ENCODE results near the gene TSBP1. TPM values are rescaled to one million over a fixed set of nuclear protein-coding genes. Genes with fewer than 3 reads are reported as not detected.

The TSBP1 gene
- total and polyA plus RNA-seq, 2 of the 13 experiments (the other 11 are each of a cell fraction or from before 2014, with no cell fraction given): not detected

GRCh38 chr6:32318501-32318900 is 53.2 kb downstream of the TSBP1 start:
- H2AFZ ChIP-seq (ENCODE audit: low read length): no peak overlapping the region
- H3K27me3 ChIP-seq (ENCODE audit: control insufficient read depth in 1 of 2, insufficient read depth in 2 of 2, low read length in 2 of 2): peaks cover 1 to 24% of the 10 kb centered on the region in 2 experiments; a peak in 2 of 5 replicates
- H3K27ac ChIP-seq (ENCODE audit: extremely low read length, insufficient read depth, low read length): no peak overlapping the region
- FAIRE-seq (no peak), DNase-seq (ENCODE audit: low spot score) (no peak), ATAC-seq (no peak)
- no peaks in the 10 kb centered on the region for H3K36me3 ChIP-seq (replicated peaks in 1 of 2; ENCODE audit: control insufficient read depth in 1 of 2, insufficient read depth in 2 of 2, low read length in 2 of 2)
- in situ Hi-C loops (cut with HindIII; ENCODE audit: extremely low pct_ligation_motif_present, low pct_unique_long_range_greater_than_20kb): no loop called here
- no peaks in the 10 kb centered on the region for H3K9me3 ChIP-seq (ENCODE audit: low read length)
- POLR2A ChIA-PET: no interaction called here
- H3K9ac ChIP-seq (ENCODE audit: insufficient read depth, low read depth, low read length): no peak overlapping the region
- no peaks in the 10 kb centered on the region for H3K4me1 ChIP-seq (ENCODE audit: insufficient read depth, low read length)
- no peak overlapping the region for H3K4me3 ChIP-seq (replicated peaks in 1 of 3; ENCODE audit: insufficient read depth in 1 of 3, low read depth in 2 of 3, low read length in 3 of 3)
- H3K4me2 ChIP-seq (ENCODE audit: low read depth, low read length): no peak overlapping the region
- no TSS peak for BruUV-seq (replicated peaks)
- CTCF ChIA-PET (ENCODE audit: low intra/inter-chr PET ratio, low total read pairs): no interaction called here
- no peaks in the 10 kb centered on the region for H4K20me1 ChIP-seq (ENCODE audit: insufficient read depth, low read length)
- H3K79me2 ChIP-seq (ENCODE audit: insufficient read depth, low read length): no peaks in the 10 kb centered on the region
- intact Hi-C loops (cut with micrococcal nuclease; ENCODE audit: unreplicated experiment): no loop called here
- TF ChIP-seq, protein P1, sequence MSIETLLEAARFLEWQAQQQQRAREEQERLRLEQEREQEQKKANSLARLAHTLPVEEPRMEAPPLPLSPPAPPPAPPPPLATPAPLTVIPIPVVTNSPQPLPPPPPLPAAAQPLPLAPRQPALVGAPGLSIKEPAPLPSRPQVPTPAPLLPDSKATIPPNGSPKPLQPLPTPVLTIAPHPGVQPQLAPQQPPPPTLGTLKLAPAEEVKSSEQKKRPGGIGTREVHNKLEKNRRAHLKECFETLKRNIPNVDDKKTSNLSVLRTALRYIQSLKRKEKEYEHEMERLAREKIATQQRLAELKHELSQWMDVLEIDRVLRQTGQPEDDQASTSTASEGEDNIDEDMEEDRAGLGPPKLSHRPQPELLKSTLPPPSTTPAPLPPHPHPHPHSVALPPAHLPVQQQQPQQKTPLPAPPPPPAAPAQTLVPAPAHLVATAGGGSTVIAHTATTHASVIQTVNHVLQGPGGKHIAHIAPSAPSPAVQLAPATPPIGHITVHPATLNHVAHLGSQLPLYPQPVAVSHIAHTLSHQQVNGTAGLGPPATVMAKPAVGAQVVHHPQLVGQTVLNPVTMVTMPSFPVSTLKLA (IDR thresholded peaks at IDR 0.05): no peak
- TF ChIP-seq ZNF143 (CRISPR knock-in tag; IDR thresholded peaks at IDR 0.05) (no peak), ZFP36 (IDR thresholded peaks at IDR 0.05; ENCODE audit: borderline replicate concordance, low read depth, low read length, partially characterized antibody) (no peak), ZNF773 (CRISPR knock-in tag; IDR thresholded peaks at IDR 0.05; ENCODE audit: borderline replicate concordance) (no peak), TARDBP (CRISPR knock-in tag; IDR thresholded peaks at IDR 0.05) (no peak), ZFP82 (CRISPR knock-in tag; IDR thresholded peaks at IDR 0.05; ENCODE audit: borderline replicate concordance) (no peak)

- WGBS (ENCODE audit: low lambda C conversion rate): 2% methylated on average over 5 of the region's 5 CpGs
- no peak for ATAC-seq
- no peak for TF ChIP-seq ZNF331 (CRISPR knock-in tag; IDR thresholded peaks at IDR 0.05)
- no peak for TF ChIP-seq ZNF780A (CRISPR knock-in tag; IDR thresholded peaks at IDR 0.05)
- no peak for TF ChIP-seq NONO (IDR thresholded peaks at IDR 0.05)
- no peak for TF ChIP-seq NONO (CRISPR knock-in tag; conservative IDR thresholded peaks at IDR 0.05)
- no peak for TF ChIP-seq ZNF761 (CRISPR knock-in tag; conservative IDR thresholded peaks at IDR 0.05)
- no peak for TF ChIP-seq SMAD3 (CRISPR knock-in tag; IDR thresholded peaks at IDR 0.05)
- TF ChIP-seq TFAP4 (IDR thresholded peaks at IDR 0.05; ENCODE audit: borderline replicate concordance, low read depth): no peak
- no peak for TF ChIP-seq MYPOP (CRISPR knock-in tag; IDR thresholded peaks at IDR 0.05)
- no peak for TF ChIP-seq ZNF713 (CRISPR knock-in tag; IDR thresholded peaks at IDR 0.05)
- TF ChIP-seq GPN1 (CRISPR knock-in tag; IDR thresholded peaks at IDR 0.05; ENCODE audit: borderline replicate concordance): no peak
- no peak for TF ChIP-seq MTA1 (CRISPR knock-in tag; IDR thresholded peaks at IDR 0.05; ENCODE audit: borderline replicate concordance)
- TF ChIP-seq ATF7-NPFF (CRISPR knock-in tag; IDR thresholded peaks at IDR 0.05; ENCODE audit: low read depth): no peak
- TF ChIP-seq SIN3B (IDR thresholded peaks at IDR 0.05; ENCODE audit: low read length): no peak
- no peak for FAIRE-seq
- in situ Hi-C loops (cut with HindIII; ENCODE audit: extremely low pct_ligation_motif_present, low pct_unique_long_range_greater_than_20kb): no loop called here
- Histone ChIP-seq H3K36me3 (replicated peaks in 1 of 2; ENCODE audit: control insufficient read depth in 1 of 2, insufficient read depth in 2 of 2, low read length in 2 of 2) (no peaks in the 10 kb centered on the region), H3K27me3 (ENCODE audit: control insufficient read depth in 1 of 2, insufficient read depth in 2 of 2, low read length in 2 of 2) (peaks cover 1 to 20% of the 10 kb centered on the region in 2 experiments; a peak in 3 of 5 replicates), H3K79me2 (ENCODE audit: insufficient read depth, low read length) (no peaks in the 10 kb centered on the region), H3K27ac (ENCODE audit: extremely low read length, insufficient read depth, low read length) (no peak overlapping the region), H3K9me3 (ENCODE audit: low read length) (no peaks in the 10 kb centered on the region), H3K4me1 (ENCODE audit: insufficient read depth, low read length) (no peaks in the 10 kb centered on the region), H4K20me1 (ENCODE audit: insufficient read depth, low read length) (no peaks in the 10 kb centered on the region), H3K4me3 (replicated peaks in 1 of 3; ENCODE audit: insufficient read depth in 1 of 3, low read depth in 2 of 3, low read length in 3 of 3) (no peak overlapping the region), H2AFZ (ENCODE audit: low read length) (no peak overlapping the region), H3K9ac (ENCODE audit: insufficient read depth, low read depth, low read length) (no peak overlapping the region), H3K4me2 (ENCODE audit: low read depth, low read length) (no peak overlapping the region)
- no TSS peak for BruUV-seq (replicated peaks)
- intact Hi-C loops (cut with micrococcal nuclease; ENCODE audit: unreplicated experiment): no loop called here
- ChIA-PET CTCF (ENCODE audit: low intra/inter-chr PET ratio, low total read pairs) (no interaction called here), POLR2A (no interaction called here)
- DNase-seq (ENCODE audit: low spot score): no peak
Observed at GRCh38 chr6:32317541-32317940, 54.2 kb downstream of the TSBP1 start.

Data from HepG2 (cell line).